ENCODE results near the gene ZNF547. TPM values are rescaled to one million over a fixed set of nuclear protein-coding genes. Genes with fewer than 3 reads are reported as not detected.

ZNF547 gene
- total RNA-seq, 2 donors from 2014 or later, result 1.5 to 3.5 TPM

DNA sequence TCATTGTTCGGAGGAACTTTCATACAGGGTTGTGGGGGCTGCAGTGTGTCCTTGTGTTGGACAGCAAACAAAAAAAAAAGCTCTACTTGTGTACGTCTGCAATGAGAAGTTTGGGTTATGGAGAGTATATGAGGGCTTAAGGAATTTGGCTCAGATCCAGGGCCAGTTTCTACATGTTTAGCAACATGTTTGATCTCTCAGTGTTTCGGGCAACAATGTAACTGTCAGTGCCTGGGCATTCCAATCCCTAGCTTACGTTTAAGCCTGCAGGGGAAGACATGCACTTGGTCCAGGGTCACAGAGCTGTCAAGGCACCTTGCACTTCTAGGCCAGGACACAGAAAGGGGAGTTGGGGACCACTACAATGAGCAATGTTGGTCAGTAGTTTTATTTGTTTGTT is 29.2 kb upstream of the ZNF547 start:
- Histone ChIP-seq H3K36me3 (ENCODE audit: control insufficient read depth, insufficient read depth, low read length) (peaks cover 11% of the 10 kb centered on the region), H3K4me3 (ENCODE audit: low read length) (no peak overlapping the region), H3K9ac (ENCODE audit: extremely low read depth, low read length, poor library complexity, severe bottlenecking) (no peak overlapping the region), H3K27me3 (ENCODE audit: control insufficient read depth, insufficient read depth, low read length, poor library complexity, severe bottlenecking) (no peaks in the 10 kb centered on the region), H3K9me3 (ENCODE audit: control insufficient read depth, low read length) (no peaks in the 10 kb centered on the region), H3K27ac (ENCODE audit: low read depth, low read length) (no peak overlapping the region), H3K4me1 (ENCODE audit: control insufficient read depth, insufficient read depth, low read length) (no peaks in the 10 kb centered on the region)
- no peak for DNase-seq
- Mint-ChIP-seq H3K9me3 (no peaks in the 10 kb centered on the region), H3K4me3 (no peak overlapping the region), H3K4me1 (no peaks in the 10 kb centered on the region), H3K36me3 (ENCODE audit: low read depth) (peaks cover 13% of the 10 kb centered on the region), H3K27ac (no peak overlapping the region), H3K27me3 (ENCODE audit: insufficient read depth) (peaks cover 6% of the 10 kb centered on the region)
- TF ChIP-seq, protein P1, sequence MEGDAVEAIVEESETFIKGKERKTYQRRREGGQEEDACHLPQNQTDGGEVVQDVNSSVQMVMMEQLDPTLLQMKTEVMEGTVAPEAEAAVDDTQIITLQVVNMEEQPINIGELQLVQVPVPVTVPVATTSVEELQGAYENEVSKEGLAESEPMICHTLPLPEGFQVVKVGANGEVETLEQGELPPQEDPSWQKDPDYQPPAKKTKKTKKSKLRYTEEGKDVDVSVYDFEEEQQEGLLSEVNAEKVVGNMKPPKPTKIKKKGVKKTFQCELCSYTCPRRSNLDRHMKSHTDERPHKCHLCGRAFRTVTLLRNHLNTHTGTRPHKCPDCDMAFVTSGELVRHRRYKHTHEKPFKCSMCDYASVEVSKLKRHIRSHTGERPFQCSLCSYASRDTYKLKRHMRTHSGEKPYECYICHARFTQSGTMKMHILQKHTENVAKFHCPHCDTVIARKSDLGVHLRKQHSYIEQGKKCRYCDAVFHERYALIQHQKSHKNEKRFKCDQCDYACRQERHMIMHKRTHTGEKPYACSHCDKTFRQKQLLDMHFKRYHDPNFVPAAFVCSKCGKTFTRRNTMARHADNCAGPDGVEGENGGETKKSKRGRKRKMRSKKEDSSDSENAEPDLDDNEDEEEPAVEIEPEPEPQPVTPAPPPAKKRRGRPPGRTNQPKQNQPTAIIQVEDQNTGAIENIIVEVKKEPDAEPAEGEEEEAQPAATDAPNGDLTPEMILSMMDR (conservative IDR thresholded peaks at IDR 0.05), result no peak
- 95 to 96% methylated on average over 4 of the region's 4 CpGs for WGBS, 2 experiments (ENCODE audit: insufficient coverage in 1 of 2, insufficient read length in 1 of 2)

DNA sequence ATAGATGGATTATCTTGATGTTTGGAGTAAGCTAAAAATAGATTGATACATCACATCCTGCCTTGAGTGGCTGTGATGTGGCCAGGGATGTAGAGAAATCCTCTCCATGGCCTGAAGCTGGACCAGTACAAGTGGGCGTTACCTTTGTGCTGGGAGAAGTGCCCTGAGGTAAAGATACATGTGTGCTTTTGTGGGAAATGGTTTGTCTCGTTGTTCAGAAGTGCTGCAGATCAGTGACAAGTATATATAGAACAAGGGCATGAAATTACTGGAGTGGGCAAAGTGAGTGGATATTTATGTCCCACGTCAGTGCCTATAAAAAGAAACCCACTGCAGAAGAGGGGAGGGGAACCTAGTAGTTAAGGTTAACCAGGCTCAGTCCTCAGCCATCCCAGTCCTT is 24.5 kb upstream of the ZNF547 start:
- H3K27ac ChIP-seq (ENCODE audit: low read depth, low read length), result no peak overlapping the region

DNA sequence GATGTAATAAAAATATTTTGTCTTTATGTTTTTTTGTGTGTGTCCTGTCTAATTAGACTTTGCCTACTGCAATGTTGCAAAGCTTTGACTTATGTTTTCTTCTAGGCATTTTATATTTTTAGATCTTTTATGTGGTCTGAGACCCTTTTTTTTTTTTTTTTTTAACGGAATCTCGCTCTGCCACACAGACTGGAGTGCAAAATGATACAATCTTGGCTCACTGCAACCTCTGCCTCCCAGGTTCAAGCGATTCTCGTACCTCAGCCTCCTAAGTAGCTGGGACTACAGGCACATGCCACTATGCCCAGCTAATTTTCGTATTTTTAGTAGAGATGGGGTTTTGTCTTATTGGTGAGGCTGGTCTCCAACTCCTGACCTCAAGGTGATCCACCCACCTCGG is 20.8 kb upstream of the ZNF547 start:
- Histone ChIP-seq H3K4me3 (ENCODE audit: low read length) (no peak overlapping the region), H3K36me3 (ENCODE audit: control insufficient read depth, insufficient read depth, low read length) (no peaks in the 10 kb centered on the region), H3K4me1 (ENCODE audit: control insufficient read depth, insufficient read depth, low read length) (no peaks in the 10 kb centered on the region), H3K27me3 (ENCODE audit: control insufficient read depth, insufficient read depth, low read length, poor library complexity, severe bottlenecking) (peaks cover 69% of the 10 kb centered on the region), H3K9ac (ENCODE audit: extremely low read depth, low read length, poor library complexity, severe bottlenecking) (no peak overlapping the region), H3K9me3 (ENCODE audit: control insufficient read depth, low read length) (no peaks in the 10 kb centered on the region), H3K27ac (ENCODE audit: low read depth, low read length) (no peak overlapping the region)
- Mint-ChIP-seq H3K9me3 (no peaks in the 10 kb centered on the region), H3K4me1 (no peaks in the 10 kb centered on the region), H3K4me3 (no peak overlapping the region), H3K27me3 (ENCODE audit: insufficient read depth) (peaks cover 42% of the 10 kb centered on the region), H3K36me3 (ENCODE audit: low read depth) (no peaks in the 10 kb centered on the region), H3K27ac (no peak overlapping the region)
- TF ChIP-seq, protein P1 (conservative IDR thresholded peaks at IDR 0.05), result no peak
- no peak for DNase-seq
- 77 to 90% methylated on average over 4 to 6 of the region's 6 CpGs for WGBS, 2 experiments (ENCODE audit: insufficient coverage in 1 of 2, insufficient read length in 1 of 2)

More for the DNA sequence above, 24.5 kb upstream of the ZNF547 start:
- no peak for DNase-seq
- no peaks in the 10 kb centered on the region for H3K4me1 Mint-ChIP-seq
- peaks cover 27% of the 10 kb centered on the region for H3K27me3 Mint-ChIP-seq (ENCODE audit: insufficient read depth)
- H3K27ac Mint-ChIP-seq, result no peak overlapping the region
- H3K9ac ChIP-seq (ENCODE audit: extremely low read depth, low read length, poor library complexity, severe bottlenecking), result no peak overlapping the region
- H3K9me3 Mint-ChIP-seq, result no peaks in the 10 kb centered on the region
- H3K4me3 Mint-ChIP-seq, result no peak overlapping the region
- no peaks in the 10 kb centered on the region for H3K9me3 ChIP-seq (ENCODE audit: control insufficient read depth, low read length)
- H3K4me1 ChIP-seq (ENCODE audit: control insufficient read depth, insufficient read depth, low read length), result no peaks in the 10 kb centered on the region
- 86 to 94% methylated on average over 2 to 3 of the region's 3 CpGs for WGBS, 2 experiments (ENCODE audit: insufficient coverage in 1 of 2, insufficient read length in 1 of 2)
- H3K36me3 Mint-ChIP-seq (ENCODE audit: low read depth), result no peaks in the 10 kb centered on the region
- TF ChIP-seq, protein P1 (conservative IDR thresholded peaks at IDR 0.05), result no peak
- no peak overlapping the region for H3K4me3 ChIP-seq (ENCODE audit: low read length)
- H3K27me3 ChIP-seq (ENCODE audit: control insufficient read depth, insufficient read depth, low read length, poor library complexity, severe bottlenecking), result peaks cover 33% of the 10 kb centered on the region
- no peaks in the 10 kb centered on the region for H3K36me3 ChIP-seq (ENCODE audit: control insufficient read depth, insufficient read depth, low read length)
